Sigmoid colon (tissue), 4 donors: ENCODE data around the gene SLC5A2.

Experiments used
- CTCF ChIP-seq, 4 experiments: fragments of 450-650 bp in 3 of 4; fragments of 200-600 bp in 1 of 4; IDR thresholded peaks; one replicate each; pipeline ENCODE4 v1.5.1; 2016 to 2019; ENCODE audit warnings: antibody characterized with exemption in 4 of 4, mild to moderate bottlenecking in 3 of 4, moderate library complexity in 2 of 4
- EP300 ChIP-seq, 4 donors: sonication (generic); formaldehyde crosslinking; IDR thresholded peaks; one replicate each; pipeline ENCODE4 v1.6.1; 2017; ENCODE audit warnings: antibody characterized with exemption in 4 of 4
- POLR2A ChIP-seq, 2 donors: fragments of 450-650 bp; IDR thresholded peaks; one replicate each; pipeline ENCODE4 v1.6.1; 2016; ENCODE audit warnings: antibody characterized with exemption in 2 of 2, mild to moderate bottlenecking in 2 of 2, moderate library complexity in 2 of 2
- POLR2AphosphoS5 ChIP-seq, 4 donors: sonication (generic); formaldehyde crosslinking; IDR thresholded peaks; one replicate each; pipeline ENCODE4 v1.6.1; 2017; ENCODE audit warnings: antibody characterized with exemption in 4 of 4

- no peak for TF ChIP-seq CTCF (IDR thresholded peaks at IDR 0.05)
- TF ChIP-seq POLR2A (IDR thresholded peaks at IDR 0.05), result no peak
- no peak for TF ChIP-seq EP300 (IDR thresholded peaks at IDR 0.05)
- no peak for TF ChIP-seq POLR2AphosphoS5 (IDR thresholded peaks at IDR 0.05)
These were observed 54.0 kb downstream of the SLC5A2 start for GRCh38 chr16:31536804-31537361.
